HCT116 (cell line): Measurements from ENCODE around the gene NEMP1. TPM values are rescaled to one million over a fixed set of nuclear protein-coding genes. Genes with fewer than 3 reads are reported as not detected.
"Not testable (repeated sequence)": the region's sequence is repeated elsewhere in the genome, so short reads cannot be mapped to it uniquely, and the experiment has no call there.

ENCODE experiments used
- ATAC-seq: fragments of 200-7000 bp; cut with Tn5 transposase; 2 replicates; pipeline ENCODE4 v1.9.1; 2020; ENCODE audit warnings: mild to moderate bottlenecking, moderate library complexity
- BruUV-seq: library from RNA; stranded (reverse); fragments of 400-500 nt; replicated peaks from 2 replicates; lab custom pipeline; 2021; lab: Mats Ljungman, UMichigan
- CTCF ChIA-PET: fragments of 300-600 bp; sonication (Branson Sonifier 250); formaldehyde crosslinking; loops from one replicate; lab custom pipeline; 2021; ENCODE audit warnings: antibody characterized with exemption; lab: Charles Lee
- POLR2A ChIA-PET: fragments of 300-600, 350-600 bp; sonication (Branson Sonifier 250); formaldehyde crosslinking; loops from one replicate; lab custom pipeline; 2021; ENCODE audit warnings: antibody characterized with exemption; lab: Charles Lee
- RAD21 ChIA-PET, 2 experiments: fragments of 300-600 bp; sonication (Branson Sonifier 250); formaldehyde crosslinking; loops; one replicate each; lab custom pipeline; 2023; ENCODE audit warnings: low total read pairs in 2 of 2; ENCODE audit not compliant: uncharacterized antibody in 2 of 2, unreplicated experiment in 2 of 2, low non-redundant PET in 1 of 2; lab: Charles Lee
- DNase-seq: peaks from one replicate; pipeline ENCODE4 v3.0.0-alpha.2; 2010; ENCODE audit warnings: low read depth, low spot score
- H2AFZ ChIP-seq: fragments of 200-600 bp; shearing (Covaris generic), sonication (generic); 2 replicates; pipeline ENCODE4 v1.6.1; 2017; ENCODE audit warnings: low read depth, mixed run types, mixed read lengths, antibody characterized with exemption, low read length; ENCODE audit not compliant: poor library complexity, severe bottlenecking
- H3K27ac ChIP-seq: 2 replicates; pipeline ENCODE4 v1.5.1; 2012; ENCODE audit warnings: low read depth, low read length
- H3K27me3 ChIP-seq: fragments of 200-600 bp; sonication (generic); 2 replicates; pipeline ENCODE4 v1.6.1; 2016; ENCODE audit warnings: mixed run types, low read length, mixed read lengths; ENCODE audit not compliant: insufficient read depth
- H3K36me3 ChIP-seq, 2 experiments: fragments of 200-500 bp in 1 of 2; fragments of 200-600 bp in 1 of 2; sonication (Bioruptor generic) in 1 of 2; sonication (generic) in 1 of 2; 2 replicates each; pipeline versions ENCODE4 v1.5.1 to v1.6.1; 2014 to 2016; ENCODE audit warnings: low read length in 2 of 2, inconsistent platforms in 1 of 2, mixed read lengths in 1 of 2, mixed run types in 1 of 2; ENCODE audit not compliant: insufficient read depth in 2 of 2, control insufficient read depth in 1 of 2
- H3K4me1 ChIP-seq, 2 experiments: fragments of 200-600 bp in 1 of 2; sonication (generic) in 1 of 2; 2 replicates each; pipeline versions ENCODE4 v1.5.1 to v1.6.1; 2012 to 2017; ENCODE audit warnings: low read length in 2 of 2, inconsistent platforms in 1 of 2, mild to moderate bottlenecking in 1 of 2, mixed read lengths in 1 of 2, mixed run types in 1 of 2, moderate library complexity in 1 of 2; ENCODE audit not compliant: insufficient read depth in 2 of 2, control insufficient read depth in 1 of 2
- H3K4me2 ChIP-seq: fragments of 200-600 bp; sonication (generic); 2 replicates; pipeline ENCODE4 v1.6.1; 2017; ENCODE audit warnings: mixed run types, low read length, mixed read lengths
- H3K4me3 ChIP-seq, 2 experiments: fragments of 200-600 bp in 1 of 2; sonication (generic) in 1 of 2; replicated peaks in 1 of 2; 2 replicates each; pipeline ENCODE4 v1.5.1; 2011 to 2016; ENCODE audit warnings: low read length in 2 of 2, control low read depth in 1 of 2, low read depth in 1 of 2, mild to moderate bottlenecking in 1 of 2, mixed read lengths in 1 of 2, mixed run types in 1 of 2
- H3K79me2 ChIP-seq: fragments of 200-600 bp; sonication (generic); 2 replicates; pipeline ENCODE4 v1.6.1; 2017; ENCODE audit warnings: mild to moderate bottlenecking, mixed run types, low read length, moderate library complexity, mixed read lengths; ENCODE audit not compliant: insufficient read depth
- H3K9ac ChIP-seq: fragments of 200-600 bp; sonication (generic); 2 replicates; pipeline ENCODE4 v1.6.1; 2016; ENCODE audit warnings: low read length, mixed read lengths
- H3K9me2 ChIP-seq: fragments of 200-600 bp; sonication (generic), shearing (Covaris generic); 2 replicates; pipeline ENCODE4 v1.6.1; 2017; ENCODE audit warnings: mixed run types, mild to moderate bottlenecking, moderate library complexity; ENCODE audit not compliant: insufficient read depth
- H3K9me3 ChIP-seq, 2 experiments: fragments of 200-500 bp in 1 of 2; fragments of 200-600 bp in 1 of 2; sonication (Bioruptor generic) in 1 of 2; sonication (generic) in 1 of 2; 2 replicates each; pipeline ENCODE4 v1.6.1; 2014 to 2017; ENCODE audit warnings: low read length in 2 of 2, mixed read lengths in 2 of 2, inconsistent platforms in 1 of 2, low read depth in 1 of 2, mild to moderate bottlenecking in 1 of 2, mixed run types in 1 of 2, moderate library complexity in 1 of 2; ENCODE audit not compliant: control insufficient read depth in 1 of 2, insufficient read depth in 1 of 2
- H4K20me1 ChIP-seq: fragments of 200-600 bp; sonication (generic), shearing (Covaris generic); 2 replicates; pipeline ENCODE4 v1.6.1; 2017; ENCODE audit warnings: mixed run types, mild to moderate bottlenecking, moderate library complexity; ENCODE audit not compliant: insufficient read depth
- CBX3 ChIP-seq: IDR thresholded peaks from 2 replicates; pipeline ENCODE4 v1.6.1; 2012; ENCODE audit warnings: low read depth
- CEBPB ChIP-seq: IDR thresholded peaks from 2 replicates; pipeline ENCODE4 v1.6.1; 2012; ENCODE audit warnings: low read depth
- EGR1 ChIP-seq: IDR thresholded peaks from 2 replicates; pipeline ENCODE4 v1.6.1; 2012; ENCODE audit warnings: low read depth
- EZH2 ChIP-seq: fragments of 200-600 bp; sonication (generic); IDR thresholded peaks from 2 replicates; pipeline ENCODE4 v1.6.1; 2017; ENCODE audit warnings: antibody characterized with exemption, mixed run types
- EZH2phosphoT487 ChIP-seq: fragments of 200-600 bp; IDR thresholded peaks from 2 replicates; pipeline ENCODE4 v1.6.1; 2018; ENCODE audit warnings: antibody characterized with exemption, borderline replicate concordance
- FOSL1 ChIP-seq: IDR thresholded peaks from 2 replicates; pipeline ENCODE4 v1.6.1; 2012; ENCODE audit warnings: low read depth
- JUND ChIP-seq: IDR thresholded peaks from 2 replicates; pipeline ENCODE4 v1.6.1; 2012
- POLR2A ChIP-seq: IDR thresholded peaks from 2 replicates; pipeline ENCODE4 v1.7.0; 2011; ENCODE audit warnings: borderline replicate concordance; ENCODE audit not compliant: insufficient read depth, insufficient read length; ENCODE audit errors: extremely low read depth
- RAD21 ChIP-seq: IDR thresholded peaks from 2 replicates; pipeline ENCODE4 v1.6.1; 2012; ENCODE audit warnings: low read depth, mild to moderate bottlenecking
- SP1 ChIP-seq: IDR thresholded peaks from 2 replicates; pipeline ENCODE4 v1.6.1; 2012; ENCODE audit warnings: low read depth
- TCF7L2 ChIP-seq: IDR thresholded peaks from 2 replicates; pipeline ENCODE4 v1.7.0; 2011; ENCODE audit warnings: borderline replicate concordance, inconsistent platforms; ENCODE audit not compliant: insufficient read depth, insufficient read length; ENCODE audit errors: extremely low read depth
- intact Hi-C: fragments of 100-400 bp; cut with micrococcal nuclease; formaldehyde crosslinking; loops from 2 replicates; pipeline ENCODE4 v1.10.0; 2022
- total RNA-seq: library from RNA; stranded (reverse); gene quantifications from one replicate; pipeline ENCODE4 v1.2.1, GENCODE V29; 2021; ENCODE audit not compliant: unreplicated experiment
- TF ChIP-seq, protein P1 (sequence below): IDR thresholded peaks from 2 replicates; pipeline ENCODE4 v1.6.1; 2012
- TF ChIP-seq, protein P2 (sequence below): IDR thresholded peaks from 2 replicates; pipeline ENCODE4 v1.6.1; 2011; ENCODE audit warnings: mild to moderate bottlenecking, low read length, moderate library complexity; ENCODE audit not compliant: insufficient replicate concordance; ENCODE audit errors: extremely low read depth

The NEMP1 gene
- total RNA-seq, 1 experiment from 2014 or later: 35.2 TPM

DNA sequence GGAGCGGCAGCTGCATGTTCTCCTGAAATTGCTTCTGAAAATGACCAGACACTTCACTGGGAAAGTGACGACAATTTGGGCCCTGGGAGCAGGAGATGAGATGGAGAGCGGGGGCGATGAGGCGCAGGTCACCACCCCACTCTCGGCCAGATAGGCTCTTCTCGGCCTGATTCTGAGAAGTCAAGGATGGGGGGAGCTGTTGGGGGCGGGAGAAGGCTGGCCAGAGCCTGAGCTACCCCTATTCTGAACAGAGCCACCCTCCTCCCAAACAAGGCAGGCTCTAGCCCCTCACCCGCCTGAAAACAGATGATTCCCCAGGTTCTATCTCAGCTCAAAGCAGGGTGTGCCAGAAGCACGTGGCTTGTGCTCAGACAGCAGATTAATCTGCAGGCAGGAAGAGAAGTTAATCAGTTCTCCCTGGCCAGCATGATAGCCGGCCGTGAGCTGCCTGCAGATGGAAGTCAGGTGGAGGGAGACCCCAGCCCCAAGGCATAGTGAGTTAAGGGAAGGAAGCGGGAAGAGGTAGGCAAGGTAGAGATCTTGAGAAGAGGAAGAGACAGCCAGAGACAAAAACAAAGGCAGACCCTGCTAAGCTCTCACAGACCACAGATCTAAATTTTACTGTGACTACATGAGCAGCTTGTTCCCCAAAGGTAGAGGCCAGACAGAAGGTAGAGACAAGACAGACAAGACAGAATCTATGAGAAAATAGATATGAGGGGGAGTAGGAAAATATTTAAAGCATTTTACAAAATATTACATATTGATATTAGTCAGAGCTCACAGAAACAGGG lies 51.4 kb downstream of the NEMP1 start:
- H3K27me3 ChIP-seq: peaks cover 6% of the 10 kb centered on the region; the same call in 1 of the 2 replicates
- H3K4me2 ChIP-seq: no peak overlapping the region
- no peaks in the 10 kb centered on the region for H3K9me3 ChIP-seq
- TF ChIP-seq CBX3: no peak
- no peak for TF ChIP-seq RAD21
- no peak for TF ChIP-seq EGR1
- no peak for TF ChIP-seq EZH2phosphoT487
- DNase-seq: no peak
- H3K9me2 ChIP-seq: no peaks in the 10 kb centered on the region
- no peak overlapping the region for H3K9ac ChIP-seq
- H3K36me3 ChIP-seq: no peaks in the 10 kb centered on the region
- intact Hi-C loops: no loop called here
- H4K20me1 ChIP-seq: no peaks in the 10 kb centered on the region
- CTCF ChIA-PET: no interaction called here
- H3K27ac ChIP-seq: no peak overlapping the region
- no peak overlapping the region for H3K4me3 ChIP-seq
- BruUV-seq: no TSS peak
- POLR2A ChIA-PET: interaction anchor here (1.1 to 1.3 kb wide), 2 partner anchors 9 to 302 kb away, joined by 3 to 4 read pairs; partner anchors contain the start of gene NACA
- peaks cover 12 to 13% of the 10 kb centered on the region in 2 experiments for H3K4me1 ChIP-seq
- no peak overlapping the region for H2AFZ ChIP-seq
- RAD21 ChIA-PET: no interaction called here
- no peaks in the 10 kb centered on the region for H3K79me2 ChIP-seq
- ATAC-seq: no peak

DNA sequence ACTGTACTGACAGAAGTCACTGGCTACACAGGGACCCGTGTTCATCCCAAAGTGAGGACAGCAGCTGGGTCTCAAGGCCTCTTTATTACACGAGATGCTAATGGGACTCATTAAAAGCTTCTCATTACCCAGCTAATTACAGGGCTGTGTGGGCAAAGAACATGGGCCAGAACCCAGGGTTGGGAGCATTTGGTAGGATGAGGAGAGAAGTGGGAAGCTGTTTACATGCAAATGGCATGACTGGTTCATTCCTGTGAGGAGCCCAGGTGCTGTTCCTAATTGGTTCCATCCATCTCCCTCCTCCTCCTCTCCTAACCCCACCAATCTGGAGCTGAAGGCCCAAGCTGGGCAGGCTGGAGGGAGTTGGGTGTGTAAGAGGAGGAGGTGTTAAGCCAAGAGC lies 53.4 kb downstream of the NEMP1 start:
- H2AFZ ChIP-seq: no peak overlapping the region
- no peak overlapping the region for H3K4me2 ChIP-seq
- RAD21 ChIA-PET: no interaction called here
- H3K36me3 ChIP-seq: no peaks in the 10 kb centered on the region
- H3K79me2 ChIP-seq: no peaks in the 10 kb centered on the region
- TF ChIP-seq CEBPB (no peak), EGR1 (no peak), EZH2 (no peak), SP1 (no peak), FOSL1 (no peak), JUND (no peak), POLR2A (no peak), TCF7L2 (no peak)
- TF ChIP-seq, protein P1, sequence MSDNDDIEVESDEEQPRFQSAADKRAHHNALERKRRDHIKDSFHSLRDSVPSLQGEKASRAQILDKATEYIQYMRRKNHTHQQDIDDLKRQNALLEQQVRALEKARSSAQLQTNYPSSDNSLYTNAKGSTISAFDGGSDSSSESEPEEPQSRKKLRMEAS: no peak
- TF ChIP-seq, protein P2, sequence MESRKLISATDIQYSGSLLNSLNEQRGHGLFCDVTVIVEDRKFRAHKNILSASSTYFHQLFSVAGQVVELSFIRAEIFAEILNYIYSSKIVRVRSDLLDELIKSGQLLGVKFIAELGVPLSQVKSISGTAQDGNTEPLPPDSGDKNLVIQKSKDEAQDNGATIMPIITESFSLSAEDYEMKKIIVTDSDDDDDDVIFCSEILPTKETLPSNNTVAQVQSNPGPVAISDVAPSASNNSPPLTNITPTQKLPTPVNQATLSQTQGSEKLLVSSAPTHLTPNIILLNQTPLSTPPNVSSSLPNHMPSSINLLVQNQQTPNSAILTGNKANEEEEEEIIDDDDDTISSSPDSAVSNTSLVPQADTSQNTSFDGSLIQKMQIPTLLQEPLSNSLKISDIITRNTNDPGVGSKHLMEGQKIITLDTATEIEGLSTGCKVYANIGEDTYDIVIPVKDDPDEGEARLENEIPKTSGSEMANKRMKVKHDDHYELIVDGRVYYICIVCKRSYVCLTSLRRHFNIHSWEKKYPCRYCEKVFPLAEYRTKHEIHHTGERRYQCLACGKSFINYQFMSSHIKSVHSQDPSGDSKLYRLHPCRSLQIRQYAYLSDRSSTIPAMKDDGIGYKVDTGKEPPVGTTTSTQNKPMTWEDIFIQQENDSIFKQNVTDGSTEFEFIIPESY: no peak
- POLR2A ChIA-PET: no interaction called here
- peaks cover 6% of the 10 kb centered on the region; the same call in 1 of the 2 replicates for H3K27me3 ChIP-seq
- H3K27ac ChIP-seq: no peak overlapping the region
- no peak overlapping the region for H3K9ac ChIP-seq
- intact Hi-C loops: no loop called here
- BruUV-seq: no TSS peak
- no peaks in the 10 kb centered on the region for H3K9me3 ChIP-seq
- no peak for DNase-seq
- no peaks in the 10 kb centered on the region for H3K9me2 ChIP-seq
- ATAC-seq: no peak
- H3K4me3 ChIP-seq: no peak overlapping the region
- CTCF ChIA-PET: interaction anchor here (1.4 kb wide), 1 partner anchor 17 kb away, joined by 3 read pairs; no protein-coding TSS in a partner anchor
- H4K20me1 ChIP-seq: no peaks in the 10 kb centered on the region
- H3K4me1 ChIP-seq: no peaks in the 10 kb centered on the region

DNA sequence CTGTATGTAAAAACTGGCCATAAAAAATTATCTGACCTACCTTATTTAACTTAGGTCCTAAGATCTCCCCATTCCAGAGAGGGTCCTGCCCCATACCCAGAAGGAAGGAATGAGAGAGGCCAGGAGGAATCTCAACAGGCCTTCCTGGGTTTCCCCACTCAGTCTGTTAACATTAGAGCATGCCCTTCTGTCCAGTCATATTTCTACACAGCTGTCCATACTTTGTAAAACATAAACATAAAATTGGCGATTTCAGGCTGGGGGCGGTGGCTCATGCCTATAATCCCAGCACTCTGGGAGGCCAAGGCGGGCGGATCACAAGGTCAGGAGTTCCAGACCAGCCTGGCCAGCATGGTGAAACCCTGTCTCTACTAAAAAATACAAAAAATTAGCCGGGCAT lies 56.3 kb downstream of the NEMP1 start:
- H3K4me1 ChIP-seq, H3K36me3 ChIP-seq, H3K9ac ChIP-seq, H3K9me3 ChIP-seq, H3K27me3 ChIP-seq, ATAC-seq, H3K9me2 ChIP-seq, BruUV-seq, RAD21 ChIA-PET, H2AFZ ChIP-seq, H3K27ac ChIP-seq, POLR2A ChIA-PET, DNase-seq, intact Hi-C loops, H4K20me1 ChIP-seq, H3K4me3 ChIP-seq, H3K79me2 ChIP-seq, H3K4me2 ChIP-seq, CTCF ChIA-PET: not testable (repeated sequence)
